HG03439 (cell line): Measurements from ENCODE around the gene TMPRSS4.

ENCODE experiments used
- ATAC-seq: cut with Tn5 transposase; IDR thresholded peaks from one replicate; pipeline ENCODE4 v1.9.1; 2021; ENCODE audit warnings: mild to moderate bottlenecking, moderate library complexity; ENCODE audit not compliant: unreplicated experiment

TMPRSS4 gene

DNA sequence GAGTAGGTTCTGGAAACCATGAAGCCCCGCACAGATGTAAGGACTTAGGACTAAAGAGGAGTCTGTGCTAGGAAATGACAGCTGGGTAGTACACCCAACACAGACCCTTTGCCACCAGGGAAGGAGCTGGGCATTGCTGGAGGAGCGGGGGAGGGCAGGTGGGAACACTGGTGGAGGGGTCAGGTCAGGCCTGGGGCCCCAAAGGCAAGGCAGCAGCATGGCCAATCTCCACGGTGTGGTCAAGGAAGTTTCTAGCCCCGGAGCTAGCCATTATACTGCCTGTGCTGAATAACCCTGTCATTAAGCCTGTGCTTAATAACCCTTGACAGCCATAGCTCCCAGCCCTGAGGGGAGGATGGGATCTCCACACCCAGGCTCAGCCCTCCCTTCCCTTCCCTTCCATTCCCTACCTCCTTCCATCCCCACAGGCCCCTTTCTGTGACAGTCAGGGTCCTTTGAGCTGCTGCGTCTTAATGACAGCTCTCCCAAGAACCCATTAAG is 2.1 kb downstream of the TMPRSS4 start:
- ATAC-seq: no peak

DNA sequence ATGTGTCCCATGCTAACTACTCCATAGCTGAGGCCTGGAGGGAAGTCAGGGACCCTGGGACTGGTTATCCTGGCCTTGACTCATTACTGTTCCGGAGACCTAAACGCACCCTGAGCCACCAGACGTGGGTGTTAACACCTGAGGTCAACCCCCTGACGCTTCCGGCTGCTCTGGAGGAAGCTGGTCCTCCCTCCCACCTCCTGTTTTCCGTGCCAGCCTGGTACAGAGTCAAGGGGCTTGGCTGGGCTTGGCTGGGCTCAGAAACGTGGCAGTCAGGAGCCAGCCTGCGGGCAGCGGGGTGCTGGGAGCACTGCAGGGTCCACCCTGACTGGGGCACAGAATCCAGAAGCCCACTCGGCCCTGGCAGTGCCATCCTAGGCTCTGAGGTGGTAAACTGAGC is 2.6 kb downstream of the TMPRSS4 start:
- no peak for ATAC-seq

DNA sequence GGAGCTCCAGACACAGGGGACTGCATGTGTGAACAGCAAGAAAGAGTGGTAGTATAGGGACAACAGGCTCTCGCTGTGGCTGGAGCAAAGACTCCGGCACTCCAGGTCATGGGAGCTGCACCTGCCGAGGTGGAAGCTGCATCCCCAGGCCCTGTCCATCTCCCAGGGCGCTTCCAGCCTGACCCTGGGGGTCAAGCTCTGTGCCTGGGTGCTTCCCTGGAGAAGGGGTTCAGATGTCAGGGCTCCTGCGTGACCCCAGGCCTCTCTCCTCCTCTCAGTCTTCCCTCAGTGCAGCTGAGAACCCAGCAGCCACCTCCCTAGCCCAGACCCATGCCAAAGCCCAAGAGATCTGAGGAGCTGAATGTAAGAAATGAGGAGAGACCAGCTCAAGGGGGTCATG is 3.4 kb downstream of the TMPRSS4 start:
- no peak for ATAC-seq

DNA sequence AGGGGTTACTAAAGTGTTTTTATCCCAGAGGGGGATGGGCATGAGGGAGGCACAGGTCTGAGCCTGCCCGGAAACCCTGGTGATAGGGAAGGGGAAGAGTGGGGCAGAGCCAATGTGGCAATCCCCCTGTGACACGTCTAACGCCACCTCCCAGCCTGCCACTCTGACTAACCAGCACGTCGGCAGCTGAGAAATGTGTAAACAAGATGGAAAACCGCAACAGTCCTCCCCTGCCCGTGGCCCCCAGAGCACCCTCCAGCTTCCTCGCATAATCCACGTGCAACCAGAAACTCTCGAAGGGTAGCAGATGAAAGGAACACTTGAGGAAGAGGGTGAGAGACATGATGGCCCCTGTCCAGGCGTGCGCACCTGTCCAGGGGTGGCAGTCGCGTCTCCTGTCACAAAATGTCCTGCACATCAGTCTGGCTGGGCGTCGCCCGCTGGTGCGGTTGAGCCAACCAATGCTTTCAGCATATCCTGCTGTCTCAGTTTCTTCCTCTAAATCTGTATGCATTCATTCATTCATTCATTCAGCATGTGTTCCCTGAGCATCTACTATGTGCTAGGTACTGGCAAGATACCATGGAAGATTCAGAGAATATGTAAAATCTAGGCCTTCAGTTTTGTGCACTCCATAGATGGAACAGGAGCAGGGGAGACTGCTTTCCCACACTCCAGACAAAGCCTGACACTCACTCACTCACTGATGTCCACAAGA is 4.5 kb downstream of the TMPRSS4 start:
- no peak for ATAC-seq

DNA sequence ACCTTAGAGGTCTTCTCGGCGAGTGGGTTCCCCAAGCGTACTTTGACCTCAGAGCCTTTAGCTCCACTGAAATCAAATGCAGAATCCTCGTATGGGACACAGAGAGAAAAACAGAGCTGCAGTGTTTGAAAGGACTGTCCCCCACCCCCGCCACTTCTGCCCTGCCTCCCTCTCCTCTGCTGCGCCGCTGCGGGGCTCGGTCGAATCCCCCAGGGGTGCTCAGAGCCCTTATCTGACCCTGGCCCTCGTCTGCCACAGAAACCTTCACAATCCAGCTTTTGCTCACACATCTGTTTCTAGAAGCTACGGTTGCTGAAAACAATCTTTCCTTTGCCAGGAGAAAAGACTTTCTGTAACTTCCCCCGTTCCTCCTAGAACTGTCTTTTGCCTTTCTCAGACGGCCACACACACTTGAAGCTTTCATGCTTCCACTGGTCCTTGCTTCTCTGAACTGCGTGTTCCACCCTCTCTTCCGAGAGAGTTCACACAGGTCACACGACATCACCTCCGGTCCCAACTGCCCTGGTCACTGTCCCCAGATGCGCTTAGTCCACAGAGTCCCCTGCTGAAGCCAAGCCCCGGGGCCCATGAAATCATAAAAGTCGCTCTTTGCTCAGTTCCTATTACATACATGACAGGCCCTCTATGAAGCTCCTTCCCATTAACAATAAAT is 6.1 kb downstream of the TMPRSS4 start:
- ATAC-seq: no peak

DNA sequence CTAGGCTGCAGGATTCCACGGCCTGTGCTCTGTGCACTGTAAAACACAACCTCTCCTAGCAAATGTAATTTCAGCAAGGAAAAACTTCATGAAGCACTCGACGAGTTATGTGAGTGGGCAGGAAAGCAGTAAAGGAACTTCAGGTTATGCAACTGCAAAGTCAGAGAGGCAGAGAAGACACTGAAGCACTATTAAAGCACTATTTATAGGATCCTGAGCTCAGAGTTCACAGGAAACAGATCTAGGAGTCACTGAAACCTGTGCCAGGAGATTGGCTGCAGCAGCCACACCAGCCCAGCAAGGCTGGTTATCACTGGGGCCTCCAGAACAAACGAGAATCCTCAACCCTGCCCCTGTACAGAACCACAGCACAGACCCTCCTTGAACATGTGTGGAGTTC is 7.4 kb downstream of the TMPRSS4 start:
- no peak for ATAC-seq

DNA sequence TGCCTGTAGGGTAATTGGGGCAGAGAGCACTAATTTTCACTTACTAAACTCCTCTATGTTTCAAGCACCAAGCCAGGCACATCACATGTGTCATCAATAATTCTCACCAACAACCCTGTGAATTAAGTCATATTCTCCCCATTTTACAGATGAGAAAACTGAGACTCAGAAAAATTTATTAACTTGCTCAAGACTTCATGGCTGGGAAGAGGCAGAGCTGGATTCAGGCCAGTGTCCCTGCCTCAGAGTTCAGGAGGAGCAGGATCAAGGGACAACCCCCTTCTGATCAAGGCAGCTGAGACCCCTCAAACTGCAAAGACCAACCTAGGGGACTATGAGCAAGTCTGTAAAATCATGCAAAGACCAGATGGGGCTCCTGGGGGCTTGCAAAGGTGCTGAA is 7.8 kb downstream of the TMPRSS4 start:
- ATAC-seq: no peak

DNA sequence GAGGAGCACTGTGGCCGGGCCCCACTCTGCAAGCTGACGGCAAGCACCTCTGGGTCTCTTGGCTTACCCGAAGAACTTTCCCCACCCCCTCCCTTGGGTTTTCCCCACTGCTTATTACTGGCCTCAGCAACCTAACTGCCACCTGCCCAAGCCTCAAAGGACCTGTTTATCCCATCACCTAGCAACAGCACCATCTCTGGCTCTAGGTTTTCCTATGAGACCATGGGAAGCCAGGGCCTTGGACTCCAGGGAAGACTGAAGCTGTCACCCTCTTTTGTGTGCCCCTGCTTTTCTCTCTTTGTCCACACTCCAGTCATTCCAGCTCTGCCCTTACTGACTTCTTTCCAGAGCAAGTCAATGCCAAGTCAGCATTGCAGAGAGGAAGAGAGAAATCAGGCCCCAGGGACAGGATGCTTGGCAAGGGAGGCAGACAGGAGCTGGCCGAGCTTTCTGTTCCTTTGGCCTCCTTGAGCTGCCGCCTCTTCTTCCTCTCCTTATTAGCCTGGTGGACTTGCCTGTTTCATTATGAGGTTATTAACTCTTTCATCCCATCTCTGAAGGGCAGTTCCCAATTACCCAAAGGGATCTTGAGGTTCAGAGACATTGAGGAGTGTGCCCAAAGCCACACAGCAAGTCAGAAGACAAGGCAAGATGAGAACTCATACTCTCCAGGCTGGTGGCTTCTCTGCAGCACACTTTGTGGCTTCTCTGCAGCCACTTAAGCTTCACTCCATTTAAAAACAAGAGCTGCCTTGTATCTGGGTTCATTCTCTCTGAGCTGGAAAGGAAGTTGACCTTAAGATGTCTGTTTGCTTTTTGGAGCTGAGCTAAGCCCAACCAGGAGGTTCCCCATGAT is 10.3 kb downstream of the TMPRSS4 start, which contains the start of gene SMIM35:
Gene SMIM35, minus strand, starts transcription at position 51 of the 856 bp plus-strand sequence. CDS start 206 bp downstream, outside the sequence.
- ATAC-seq: no peak

DNA sequence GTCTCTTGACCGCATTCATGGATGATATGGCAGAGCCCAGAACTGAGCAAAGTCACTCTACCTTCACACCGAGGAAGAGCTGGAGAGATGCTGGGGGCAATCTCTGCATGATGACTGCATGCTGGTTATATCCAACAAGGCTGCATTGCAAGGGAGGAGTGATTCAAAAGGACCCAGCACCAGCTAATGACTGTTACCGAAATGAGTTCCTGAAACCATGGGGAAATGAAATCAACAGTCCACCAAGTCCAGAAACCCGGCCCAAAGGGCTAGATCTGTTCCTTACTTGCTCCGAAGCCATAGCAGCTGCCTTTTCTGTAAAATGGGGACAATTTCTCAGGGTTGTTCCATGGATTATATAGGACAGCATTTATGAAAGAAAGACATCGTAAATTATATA is 11.1 kb downstream of the TMPRSS4 start:
- no peak for ATAC-seq

DNA sequence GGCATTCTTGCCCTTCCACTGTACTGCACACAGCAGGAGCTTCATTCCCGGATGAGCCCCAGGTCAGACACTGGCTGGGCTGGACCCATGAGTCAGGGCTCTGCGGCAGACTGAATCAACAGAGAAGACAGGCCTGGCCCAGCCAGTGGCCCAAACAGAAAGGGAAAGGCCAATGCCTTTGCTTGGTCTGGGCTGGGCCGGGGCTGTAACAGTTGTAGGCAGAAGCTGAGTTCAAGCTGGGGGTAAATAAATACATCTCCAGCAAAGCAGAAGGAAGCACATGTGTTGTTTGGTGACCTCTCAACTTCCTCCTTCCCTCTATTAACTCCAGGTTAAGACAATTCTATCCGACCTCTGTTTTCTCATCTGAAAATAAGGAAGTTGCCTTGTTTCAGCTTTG is 11.7 kb downstream of the TMPRSS4 start:
- no peak for ATAC-seq

DNA sequence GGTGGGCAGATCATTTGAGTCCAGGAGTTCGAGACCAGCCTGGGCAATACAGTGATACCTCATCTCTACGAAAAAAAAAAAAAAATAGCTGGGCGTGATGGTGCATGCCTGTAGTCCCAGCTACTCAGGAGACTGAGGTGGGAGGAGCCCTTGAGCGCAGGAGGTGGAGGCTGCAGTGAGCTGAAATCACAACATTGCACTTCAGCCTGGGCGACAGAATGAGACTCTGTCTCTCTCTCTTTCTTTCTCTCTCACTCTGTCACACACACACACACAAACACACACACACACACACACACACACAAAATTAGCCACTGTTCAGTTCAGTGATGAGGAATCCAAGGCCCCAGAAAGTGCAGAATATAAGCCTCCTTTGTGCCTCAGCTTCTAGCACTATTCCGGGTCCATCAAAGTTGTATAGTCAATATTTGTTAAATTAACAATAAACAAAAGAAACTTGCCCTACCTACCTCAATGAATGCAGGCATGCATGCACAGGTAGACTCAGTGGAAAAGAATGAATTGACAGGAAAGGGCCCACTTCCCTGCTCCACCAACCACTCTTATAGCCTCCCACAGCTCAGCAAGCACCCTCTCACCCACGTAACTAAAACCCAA is 13.8 kb downstream of the TMPRSS4 start:
- ATAC-seq: no peak

DNA sequence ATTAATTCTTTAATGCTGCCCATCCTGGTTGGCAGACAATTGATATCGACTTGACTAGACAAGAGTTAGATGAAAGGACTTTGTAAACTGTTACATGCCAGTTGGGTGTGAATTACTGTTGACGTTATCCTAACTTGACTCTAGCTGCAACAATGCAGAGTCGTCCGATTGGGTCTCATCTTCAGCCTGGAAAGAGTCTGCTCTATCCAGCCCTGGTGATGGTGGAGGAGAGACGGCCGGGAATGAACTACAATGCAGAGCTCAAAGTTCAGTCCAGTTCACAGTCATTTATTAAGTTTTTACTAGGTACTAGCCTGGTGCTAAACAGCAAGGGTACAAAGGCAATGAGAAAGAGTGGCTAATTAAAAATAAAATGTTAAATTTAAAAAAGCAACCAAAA is 14.8 kb downstream of the TMPRSS4 start:
- no peak for ATAC-seq

DNA sequence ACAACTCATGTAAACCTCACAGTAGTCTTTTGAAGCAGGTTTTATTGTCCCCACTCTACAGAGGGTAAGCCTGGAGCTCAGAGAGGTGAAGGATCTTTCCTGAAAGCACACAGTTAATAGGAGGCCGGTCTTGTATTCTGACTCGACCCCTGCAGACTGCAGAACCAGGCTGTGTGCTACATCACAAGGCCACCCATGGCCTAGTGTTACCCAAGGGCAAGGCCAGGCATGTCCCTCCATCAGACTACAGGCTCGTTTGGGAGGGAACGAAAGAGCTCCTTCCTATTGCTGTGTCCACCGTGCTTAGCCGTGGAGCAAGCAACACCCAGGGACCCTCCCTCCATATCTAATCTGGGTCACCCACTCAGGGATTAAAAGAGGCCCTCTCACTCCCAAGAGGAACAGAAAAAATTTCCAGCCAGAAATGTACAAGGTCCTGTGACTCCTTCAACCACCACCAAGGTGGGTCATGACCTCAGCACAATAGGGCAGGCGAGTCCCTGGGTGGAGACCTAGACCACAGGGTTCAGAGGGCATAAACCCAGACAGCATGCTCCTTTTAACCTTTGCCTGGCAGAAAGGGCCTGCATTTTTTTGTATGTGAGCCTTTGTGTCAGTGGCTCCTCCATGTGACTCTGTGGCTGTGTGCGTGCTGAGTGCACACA is 16.2 kb downstream of the TMPRSS4 start:
- no peak for ATAC-seq

DNA sequence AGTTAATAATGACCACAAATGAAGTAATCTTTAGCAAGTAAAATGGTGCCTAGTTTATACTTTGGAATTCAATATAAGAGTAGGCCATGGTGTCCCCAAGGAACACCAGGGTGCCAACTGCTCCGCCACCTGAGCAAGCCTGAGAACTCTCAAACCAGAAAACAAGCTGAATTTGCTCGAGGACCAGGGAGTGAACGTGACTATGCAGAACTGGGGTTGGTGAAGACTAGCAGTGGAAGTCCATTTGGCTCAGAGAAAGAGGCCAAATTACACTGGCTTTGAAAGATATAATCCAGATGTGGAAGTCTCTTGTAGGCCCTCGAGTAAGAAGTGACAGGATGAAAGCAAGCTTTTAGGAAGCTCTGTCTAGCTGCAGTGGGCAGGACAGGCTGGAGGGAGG is 18.6 kb downstream of the TMPRSS4 start:
- ATAC-seq: no peak

DNA sequence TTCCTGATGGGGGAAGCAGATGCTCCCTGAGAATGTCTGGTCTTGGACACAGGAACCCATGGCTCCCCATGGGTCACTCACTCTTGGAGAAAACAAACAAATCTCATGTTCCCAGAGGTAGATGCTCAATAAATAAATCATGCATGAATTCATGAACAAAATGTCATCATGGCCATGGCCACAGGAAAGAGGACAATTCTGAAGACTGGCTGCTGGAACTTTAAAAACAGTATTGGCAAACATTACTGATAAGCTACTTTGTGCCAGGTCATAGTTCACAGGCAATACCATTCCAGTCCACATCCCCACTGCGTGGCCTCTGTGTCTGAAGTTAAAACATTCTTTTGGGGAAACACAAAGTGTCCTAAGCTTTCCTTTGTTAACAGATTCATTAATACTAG is 19.1 kb downstream of the TMPRSS4 start:
- no peak for ATAC-seq

DNA sequence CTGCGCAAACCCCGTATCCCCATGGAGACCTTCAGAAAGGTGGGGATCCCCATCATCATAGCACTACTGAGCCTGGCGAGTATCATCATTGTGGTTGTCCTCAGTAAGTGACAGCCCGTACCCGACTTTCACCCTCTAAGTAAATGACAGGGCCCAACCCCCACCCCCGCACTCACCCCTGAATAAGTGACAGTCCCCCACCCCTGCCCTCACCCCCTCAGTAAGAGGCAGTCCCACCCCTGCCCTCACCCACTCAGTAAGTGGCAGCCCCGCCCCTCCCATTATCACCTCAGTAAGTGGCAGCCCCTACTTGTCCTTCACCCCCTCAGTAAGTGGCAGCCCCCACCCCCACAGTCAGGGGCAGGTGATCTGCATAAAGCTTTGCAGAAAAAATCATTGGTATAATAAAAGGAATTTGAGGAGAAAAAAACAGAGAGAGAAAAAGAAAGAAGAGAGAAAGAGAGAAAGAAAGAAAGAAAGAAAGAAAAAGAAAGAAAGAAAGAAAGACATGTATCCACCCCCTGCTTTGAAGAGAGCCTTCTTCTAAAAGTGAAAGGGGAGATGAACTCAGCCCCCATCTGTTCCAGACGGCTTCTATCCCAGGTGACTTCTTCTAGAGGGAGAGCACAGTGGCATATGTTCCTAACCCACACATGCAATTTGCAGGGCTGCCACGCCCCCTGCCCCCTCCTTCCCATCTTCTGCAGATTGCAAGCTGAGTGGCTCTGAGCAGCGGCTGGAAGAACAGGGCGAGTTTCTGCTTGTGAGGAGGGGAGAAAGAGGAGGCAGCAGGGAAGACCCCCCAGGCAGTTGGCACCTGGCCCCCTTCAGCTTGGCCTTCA is 22.3 kb downstream of the TMPRSS4 start:
- ATAC-seq: no peak

DNA sequence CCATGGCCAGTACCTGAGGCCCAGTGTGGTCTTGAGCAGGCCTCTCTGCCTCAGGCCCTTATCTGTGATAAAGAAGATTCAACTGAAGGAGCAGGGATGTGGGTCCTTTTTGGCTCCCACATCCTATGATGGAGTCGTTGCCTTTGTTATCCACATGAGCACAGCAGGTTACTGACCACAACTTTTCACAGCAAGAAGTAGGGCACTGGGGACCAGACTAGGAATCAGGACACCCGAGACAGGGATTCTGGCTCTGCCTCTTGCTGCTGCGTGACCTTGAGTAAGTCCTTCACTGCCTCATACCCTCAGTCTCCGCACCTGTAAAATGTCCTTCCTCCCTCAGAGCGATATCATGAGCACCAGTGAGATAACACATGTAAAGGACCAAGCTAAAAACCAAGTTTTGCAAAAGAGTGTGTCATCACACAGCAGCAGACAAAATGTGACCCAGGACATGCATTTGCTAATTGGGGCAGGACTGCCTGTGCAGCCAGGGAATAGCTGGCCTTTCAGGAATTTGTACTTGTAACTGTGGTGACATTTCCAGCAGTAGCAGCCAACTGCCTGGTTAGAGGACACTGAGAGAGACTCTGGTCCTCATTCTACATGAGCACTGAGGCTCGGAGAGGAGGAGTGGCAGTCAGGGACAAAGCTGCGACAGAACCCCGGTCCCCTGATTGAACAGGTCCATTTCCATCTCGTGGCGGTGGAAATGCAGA is 23.1 kb downstream of the TMPRSS4 start:
- ATAC-seq: no peak

DNA sequence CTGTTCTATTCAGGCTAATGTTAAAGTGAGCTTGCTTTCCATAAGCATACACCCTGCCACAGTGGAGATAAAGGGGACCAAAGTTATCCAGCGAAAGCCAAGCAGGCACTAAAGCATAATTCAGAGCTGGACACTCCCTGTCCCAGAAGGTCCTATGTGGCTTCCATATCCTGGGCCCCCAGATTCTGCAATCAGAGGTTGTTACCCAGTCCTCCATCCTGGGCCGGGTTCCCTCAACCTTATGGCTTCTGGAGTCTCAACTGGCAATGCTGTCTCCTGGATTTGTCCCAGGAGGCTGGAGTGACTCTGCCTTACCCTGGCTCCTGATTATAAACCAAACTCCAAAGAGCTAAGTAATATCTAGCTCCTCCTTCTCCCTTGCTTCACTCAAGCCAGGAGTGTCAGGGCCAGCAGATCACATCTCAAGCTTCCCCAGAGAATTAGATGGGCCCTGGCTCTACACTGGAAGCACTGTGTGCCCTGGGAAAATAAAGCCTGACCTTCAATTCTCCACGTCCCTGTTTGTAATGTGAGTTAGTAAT is 23.9 kb downstream of the TMPRSS4 start:
- no peak for ATAC-seq
